HAP-1 (cell line): ENCODE results near the gene KIFAP3.
"Not testable (repeated sequence)": the region's sequence is repeated elsewhere in the genome, so short reads cannot be mapped to it uniquely, and the experiment has no call there.

ENCODE experiments used
- DNase-seq, 2 experiments: peaks; one replicate each; pipeline ENCODE4 v3.0.0-alpha.2; 2016 to 2020; ENCODE audit warnings: low spot score in 2 of 2
- H3K27me3 ChIP-seq: fragments of 250-450 bp; sonication (Bioruptor Pico); 2 replicates; pipeline ENCODE4 v1.5.1; 2020; ENCODE audit warnings: low read depth, mild to moderate bottlenecking, moderate library complexity
- H3K36me3 ChIP-seq: fragments of 250-450 bp; sonication (Bioruptor Pico); replicated peaks from 2 replicates; pipeline ENCODE4 v1.5.1; 2020; ENCODE audit warnings: mild to moderate bottlenecking
- H3K4me1 ChIP-seq: fragments of 250-450 bp; sonication (Bioruptor Pico); 2 replicates; pipeline ENCODE4 v1.5.1; 2020; ENCODE audit warnings: mild to moderate bottlenecking
- H3K4me3 ChIP-seq: fragments of 250-450 bp; sonication (Bioruptor Pico); 2 replicates; pipeline ENCODE4 v1.5.1; 2020; ENCODE audit warnings: mild to moderate bottlenecking, moderate library complexity
- H3K9me3 ChIP-seq: fragments of 250-450 bp; sonication (Bioruptor Pico); 2 replicates; pipeline ENCODE4 v1.5.1; 2020; ENCODE audit warnings: mild to moderate bottlenecking, moderate library complexity
- in situ Hi-C: fragments of 300-500 bp; cut with MboI; formaldehyde crosslinking; loops from 3 replicates; pipeline ENCODE4 v1.14.3; 2020; ENCODE audit warnings: low sequenced_read_pairs, inconsistent platforms, mixed read lengths

The KIFAP3 gene

GRCh38 chr1:169873582-169874199 lies 200.8 kb downstream of the KIFAP3 start:
- no peak overlapping the region for H3K4me3 ChIP-seq
- H3K27me3 ChIP-seq, result no peaks in the 10 kb centered on the region
- no peak for DNase-seq
- in situ Hi-C loops, result no loop called here
- H3K36me3 ChIP-seq, result peaks cover 61% of the 10 kb centered on the region
- peaks cover 7% of the 10 kb centered on the region for H3K9me3 ChIP-seq
- no peaks in the 10 kb centered on the region for H3K4me1 ChIP-seq

GRCh38 chr1:169872906-169873305 lies 201.6 kb downstream of the KIFAP3 start:
- H3K27me3 ChIP-seq, result no peaks in the 10 kb centered on the region
- in situ Hi-C loops, result no loop called here
- H3K9me3 ChIP-seq, result peaks cover 7% of the 10 kb centered on the region
- peaks cover 59% of the 10 kb centered on the region for H3K36me3 ChIP-seq
- H3K4me3 ChIP-seq, result no peak overlapping the region
- no peaks in the 10 kb centered on the region for H3K4me1 ChIP-seq
- DNase-seq, result no peak

- H3K4me3 ChIP-seq, DNase-seq, H3K4me1 ChIP-seq, H3K27me3 ChIP-seq, in situ Hi-C loops, H3K9me3 ChIP-seq: not testable (repeated sequence)
- peaks cover 63% of the 10 kb centered on the region for H3K36me3 ChIP-seq
Observed at GRCh38 chr1:169871988-169872387, 202.5 kb downstream of the KIFAP3 start.
